GM21360 (cell line): ENCODE data around the gene COL12A1.
"Not testable (repeated sequence)": the region's sequence is repeated elsewhere in the genome, so short reads cannot be mapped to it uniquely, and the experiment has no call there.

Experiments
- ATAC-seq: cut with Tn5 transposase; IDR thresholded peaks from one replicate; pipeline ENCODE4 v1.9.1; 2021; ENCODE audit warnings: mild to moderate bottlenecking, moderate library complexity; ENCODE audit not compliant: unreplicated experiment

COL12A1 gene

GRCh38 chr6:75213112-75213511 lies 7.3 kb upstream of the COL12A1 start:
- ATAC-seq: no peak

- no peak for ATAC-seq
Observed at GRCh38 chr6:75211920-75212590, 6.2 kb upstream of the COL12A1 start.

GRCh38 chr6:75210885-75211739 lies 5.3 kb upstream of the COL12A1 start:
- ATAC-seq: no peak

- ATAC-seq: no peak
Observed at GRCh38 chr6:75209184-75209723, 3.4 kb upstream of the COL12A1 start.

- peak; percentile 73 for ATAC-seq
Observed at GRCh38 chr6:75208298-75209183, 2.7 kb upstream of the COL12A1 start.

GRCh38 chr6:75206576-75207342 lies 906 bp upstream of the COL12A1 start:
- ATAC-seq: no peak

- no peak for ATAC-seq
Observed at GRCh38 chr6:75204959-75205775, 686 bp downstream of the COL12A1 start.

GRCh38 chr6:75204217-75204958 lies 1.5 kb downstream of the COL12A1 start:
- no peak for ATAC-seq

- ATAC-seq: no peak
Observed at GRCh38 chr6:75203721-75204120, 2.1 kb downstream of the COL12A1 start.

GRCh38 chr6:75202676-75203131 lies 3.1 kb downstream of the COL12A1 start:
- no peak for ATAC-seq

GRCh38 chr6:75201901-75202672 lies 3.8 kb downstream of the COL12A1 start:
- ATAC-seq: no peak

- ATAC-seq: no peak
Observed at GRCh38 chr6:75201021-75201420, 4.8 kb downstream of the COL12A1 start.

- ATAC-seq: no peak
Observed at GRCh38 chr6:75199889-75200288, 6.0 kb downstream of the COL12A1 start.

GRCh38 chr6:75196081-75196687 lies 9.7 kb downstream of the COL12A1 start:
- no peak for ATAC-seq

GRCh38 chr6:75188221-75188925 lies 17.5 kb downstream of the COL12A1 start:
- no peak for ATAC-seq

GRCh38 chr6:75186581-75186980 lies 19.3 kb downstream of the COL12A1 start:
- ATAC-seq: not testable (repeated sequence)

- no peak for ATAC-seq
Observed at GRCh38 chr6:75183099-75183541, 22.7 kb downstream of the COL12A1 start.
